GM19238 (cell line): ENCODE measurements around the gene ELF4.

Experiments used
- DNase-seq: peaks from one replicate; pipeline ENCODE4 v3.0.0; 2011; ENCODE audit warnings: low spot score; ENCODE audit not compliant: insufficient read length

The ELF4 gene

DNA sequence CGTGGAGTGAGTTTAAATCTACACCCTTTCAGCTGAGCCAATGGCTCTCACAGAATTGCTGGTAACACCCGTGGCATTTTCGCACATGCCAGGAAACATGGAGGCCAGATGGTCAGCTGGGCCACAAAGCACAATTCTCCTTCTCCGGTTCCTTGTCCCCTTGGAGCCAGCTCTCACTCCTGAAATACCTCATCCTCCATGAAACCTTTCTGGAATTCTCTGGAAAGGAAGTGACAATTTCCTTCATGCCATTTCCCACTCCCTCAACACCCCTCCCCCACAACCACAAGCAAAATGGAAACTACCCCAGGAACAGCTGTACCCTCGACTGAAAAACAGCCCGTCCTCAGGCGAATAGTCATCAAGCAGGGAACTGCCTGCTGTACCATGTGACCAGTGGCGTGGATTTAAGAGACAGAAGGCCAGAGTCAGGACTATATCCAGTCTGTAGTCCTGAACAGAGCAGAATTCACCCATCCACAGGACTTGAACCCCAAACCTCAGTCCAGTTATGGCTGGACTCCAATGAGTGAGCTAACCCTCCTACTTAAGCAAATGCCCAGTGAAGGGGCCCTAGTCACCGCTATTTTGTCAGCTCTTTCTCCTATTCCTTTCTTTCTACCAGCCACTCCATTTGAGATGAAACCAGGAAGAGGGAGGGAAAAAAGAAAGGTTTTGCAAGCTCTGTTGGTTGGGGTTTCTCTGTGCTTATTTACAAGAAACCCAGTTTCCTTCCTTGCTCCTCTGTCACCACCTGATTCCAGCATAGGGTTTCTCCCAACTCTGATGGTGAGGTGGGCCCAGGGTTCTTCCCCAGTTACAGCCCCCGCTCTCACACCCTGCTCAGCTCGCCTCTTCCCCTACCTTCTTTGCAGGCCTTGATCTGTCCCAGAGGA, 24.5 kb downstream of the ELF4 start:
- no peak for DNase-seq

DNA sequence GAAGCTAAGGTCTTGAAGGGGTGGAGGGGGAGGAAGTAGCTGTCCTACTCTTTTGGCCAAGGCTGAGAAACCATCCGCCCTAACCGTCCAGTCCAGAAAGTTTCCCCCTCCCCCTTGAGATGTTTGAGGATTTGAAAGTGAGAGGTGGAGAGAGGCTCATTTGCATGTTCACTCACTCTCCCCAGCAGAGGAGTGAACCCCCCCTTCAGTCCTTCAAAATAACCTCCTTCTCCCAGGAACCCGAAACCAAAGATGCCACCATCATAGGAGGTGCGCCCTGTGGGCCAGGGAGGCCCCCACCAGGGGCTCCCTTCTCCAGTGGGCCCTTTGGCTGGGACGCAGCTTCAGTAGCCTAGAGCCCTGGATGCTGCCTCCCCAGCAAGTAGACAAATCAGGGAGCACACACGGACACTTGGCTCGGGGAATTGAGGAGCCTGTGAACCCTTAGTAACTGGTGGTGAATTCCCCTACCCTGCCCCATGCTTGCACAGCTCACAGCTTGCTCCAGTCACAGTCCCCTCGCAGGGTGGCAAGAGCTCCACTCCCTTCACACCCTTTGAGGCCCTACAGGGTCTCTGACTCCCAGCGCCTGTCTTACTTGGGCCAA, 25.6 kb downstream of the ELF4 start:
- DNase-seq, result no peak

DNA sequence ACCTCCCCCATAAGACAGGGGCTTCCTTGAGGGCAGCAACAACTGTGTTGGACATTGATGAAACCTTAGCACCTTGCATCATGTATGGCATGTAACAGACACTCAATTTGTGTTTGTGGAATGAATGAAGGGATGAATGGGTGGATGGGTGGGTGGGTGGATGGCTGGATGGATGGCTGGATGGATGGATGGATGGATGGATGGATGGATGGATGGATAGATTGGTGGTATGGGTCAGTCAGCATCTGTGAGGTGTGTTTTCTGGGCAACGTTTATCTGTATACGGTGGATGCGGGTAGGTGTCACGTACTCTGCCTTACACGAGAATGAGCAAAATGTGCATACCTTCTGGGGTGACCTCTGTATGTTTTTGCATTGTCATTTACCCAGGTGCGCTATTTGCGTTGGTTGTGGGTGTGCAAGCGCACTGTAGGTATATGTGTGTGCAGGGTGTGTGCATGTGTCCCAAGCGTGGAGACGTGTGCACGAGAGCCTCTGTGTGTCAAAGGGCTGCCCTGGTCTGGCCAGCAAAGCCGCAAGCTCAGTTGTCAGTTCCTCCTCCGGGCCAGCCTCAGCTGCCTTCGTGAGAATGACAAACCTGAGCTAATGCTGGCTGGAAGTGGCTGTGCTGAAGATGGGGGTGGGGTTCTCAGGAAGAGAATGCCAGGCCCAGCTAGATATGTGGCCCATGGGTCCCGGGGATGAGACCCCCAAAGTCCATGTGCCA, 26.5 kb downstream of the ELF4 start:
- DNase-seq, result peak; percentile 32

- DNase-seq, result no peak
Observed at GRCh38 chrX:130083107-130083490, 27.2 kb downstream of the ELF4 start.

DNA sequence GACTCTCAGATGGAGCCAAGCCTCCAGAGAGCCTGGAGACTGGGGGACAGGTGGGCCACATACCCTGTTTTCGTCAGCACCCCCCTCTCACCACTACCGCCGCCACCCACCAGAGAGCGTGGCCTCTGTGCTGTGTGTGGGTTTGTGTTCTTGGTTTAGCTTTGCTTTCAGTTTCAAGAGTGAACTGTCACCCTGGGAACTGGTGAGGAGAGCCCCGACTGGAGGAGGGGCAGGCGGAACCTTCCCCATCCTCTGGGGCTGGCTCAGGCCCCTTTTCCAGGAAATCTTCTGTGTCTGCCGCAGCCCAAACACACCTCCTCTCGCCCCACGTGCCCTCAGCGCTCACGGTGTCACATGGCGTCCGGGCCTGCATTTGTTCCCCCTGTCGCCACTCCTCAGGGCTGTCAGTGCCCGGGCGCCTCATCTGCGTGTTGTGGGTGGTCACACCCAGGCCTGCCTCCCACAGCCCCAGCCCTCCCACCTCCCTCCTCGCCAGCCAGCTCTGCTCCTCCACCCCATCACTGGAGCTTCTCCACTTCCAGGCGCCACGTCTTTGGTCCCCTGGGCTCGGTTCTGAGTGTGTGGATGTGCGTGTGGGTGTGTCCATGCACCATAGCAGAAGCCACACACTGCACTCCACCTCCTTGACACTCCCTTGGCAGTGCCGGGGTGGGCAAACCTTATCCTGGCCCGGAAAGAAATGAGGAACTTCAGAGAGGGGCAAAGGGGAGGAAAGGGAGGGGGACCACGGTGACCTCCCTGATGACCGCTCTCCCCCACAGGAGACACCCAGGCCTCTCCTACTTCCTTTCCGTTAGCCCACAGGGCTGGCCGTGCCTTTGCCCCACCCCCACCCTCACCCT, 27.8 kb downstream of the ELF4 start:
- DNase-seq, result peak; percentile 58

DNA sequence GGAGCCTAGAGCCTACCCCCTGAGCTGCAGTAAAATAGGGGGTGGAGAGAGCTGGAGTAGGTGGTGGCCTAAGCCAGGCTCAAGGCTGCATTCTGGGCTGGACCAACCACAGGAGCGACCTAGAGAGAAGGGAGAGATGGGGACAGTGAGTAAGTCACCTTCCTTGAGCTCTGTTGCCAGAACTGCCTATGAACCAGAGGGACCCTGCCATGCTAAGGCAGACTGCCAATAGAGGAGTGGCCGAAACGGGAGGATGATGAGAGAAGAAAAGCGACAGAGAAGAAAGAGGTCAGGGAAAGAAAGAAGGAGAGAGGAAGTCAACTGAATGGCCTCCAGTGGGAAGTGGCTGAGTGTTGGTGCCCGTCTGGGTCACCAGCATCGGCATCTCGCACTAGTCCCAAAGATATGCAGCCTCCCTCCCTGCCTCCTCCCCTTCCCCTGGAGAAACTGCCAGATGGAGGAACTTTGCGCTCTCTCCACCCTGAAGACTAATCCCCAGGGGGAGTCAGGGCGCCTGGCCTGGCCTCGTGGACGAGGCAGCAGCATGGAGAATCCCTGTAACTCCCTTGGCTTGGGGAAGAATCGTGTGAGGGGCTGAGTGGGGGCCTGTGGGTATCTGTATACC, 28.8 kb downstream of the ELF4 start:
- no peak for DNase-seq

- no peak for DNase-seq
Observed at GRCh38 chrX:130080791-130081367, 29.4 kb downstream of the ELF4 start.

DNA sequence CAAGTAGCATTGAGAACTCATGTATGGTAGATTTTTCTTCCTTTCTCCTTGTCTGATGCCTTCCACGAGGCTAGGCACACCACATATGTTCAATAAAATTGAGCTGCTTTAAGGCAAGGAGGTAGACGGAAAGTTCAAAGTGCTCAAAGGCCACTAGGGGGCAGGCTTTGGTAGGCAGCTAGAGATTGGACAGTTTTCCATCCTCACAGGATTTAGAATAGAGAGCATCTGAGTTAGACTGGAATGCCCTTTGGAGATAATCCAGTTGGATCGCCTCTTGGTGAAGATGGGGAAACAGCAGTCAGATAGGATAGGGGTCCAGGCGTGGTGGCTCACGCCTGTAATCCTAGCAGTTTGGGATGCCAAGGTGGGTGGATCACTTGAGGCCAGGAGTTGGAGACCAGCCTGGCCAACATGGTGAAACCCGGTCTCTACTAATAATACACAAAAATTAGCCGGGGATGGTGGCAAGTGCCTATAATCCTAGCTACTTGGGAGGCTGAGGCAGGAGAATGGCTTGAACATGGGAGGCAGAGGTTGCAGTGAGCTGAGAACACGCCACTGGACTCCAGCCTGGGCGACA, 30.4 kb downstream of the ELF4 start:
- peak; percentile 46 for DNase-seq

DNA sequence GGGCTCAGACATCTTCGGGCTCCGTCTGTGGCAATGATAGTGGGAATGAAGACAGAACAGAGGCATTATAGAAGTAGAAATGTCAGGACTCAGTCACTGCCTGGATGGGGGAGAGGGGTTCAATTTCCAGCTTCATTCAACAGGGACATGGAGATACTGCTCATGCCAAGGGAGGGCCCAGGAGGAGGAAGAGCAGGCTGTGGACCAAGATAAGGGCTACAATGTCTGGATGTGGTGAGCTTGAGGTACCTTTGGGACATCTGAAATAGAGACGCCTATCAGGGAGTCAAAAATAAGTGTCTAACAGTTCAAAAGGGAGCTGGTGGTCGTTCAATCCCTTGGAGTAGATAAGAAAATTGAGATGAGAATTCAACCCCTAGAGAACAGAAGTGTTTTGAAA, 34.5 kb downstream of the ELF4 start:
- no peak for DNase-seq

DNA sequence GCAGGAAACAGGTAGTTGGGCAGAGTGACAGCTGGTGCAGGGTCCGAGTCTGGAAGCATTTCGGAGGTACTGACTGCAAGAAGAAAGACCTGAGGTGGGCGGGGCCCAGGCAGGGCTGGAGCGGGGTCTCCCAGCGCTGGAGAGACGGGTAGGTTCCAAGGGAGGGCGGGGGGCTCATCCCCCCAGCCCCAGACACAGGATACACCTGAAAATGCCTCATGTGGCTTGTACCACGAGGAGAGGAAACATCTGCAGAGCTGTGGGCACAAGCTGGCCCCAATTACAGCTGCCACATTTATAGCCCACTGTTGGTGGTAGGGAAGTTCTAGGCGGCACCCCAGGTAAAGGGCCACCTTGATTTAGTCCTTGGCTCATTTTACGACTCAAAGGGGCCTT, 38.0 kb downstream of the ELF4 start:
- DNase-seq, result no peak

DNA sequence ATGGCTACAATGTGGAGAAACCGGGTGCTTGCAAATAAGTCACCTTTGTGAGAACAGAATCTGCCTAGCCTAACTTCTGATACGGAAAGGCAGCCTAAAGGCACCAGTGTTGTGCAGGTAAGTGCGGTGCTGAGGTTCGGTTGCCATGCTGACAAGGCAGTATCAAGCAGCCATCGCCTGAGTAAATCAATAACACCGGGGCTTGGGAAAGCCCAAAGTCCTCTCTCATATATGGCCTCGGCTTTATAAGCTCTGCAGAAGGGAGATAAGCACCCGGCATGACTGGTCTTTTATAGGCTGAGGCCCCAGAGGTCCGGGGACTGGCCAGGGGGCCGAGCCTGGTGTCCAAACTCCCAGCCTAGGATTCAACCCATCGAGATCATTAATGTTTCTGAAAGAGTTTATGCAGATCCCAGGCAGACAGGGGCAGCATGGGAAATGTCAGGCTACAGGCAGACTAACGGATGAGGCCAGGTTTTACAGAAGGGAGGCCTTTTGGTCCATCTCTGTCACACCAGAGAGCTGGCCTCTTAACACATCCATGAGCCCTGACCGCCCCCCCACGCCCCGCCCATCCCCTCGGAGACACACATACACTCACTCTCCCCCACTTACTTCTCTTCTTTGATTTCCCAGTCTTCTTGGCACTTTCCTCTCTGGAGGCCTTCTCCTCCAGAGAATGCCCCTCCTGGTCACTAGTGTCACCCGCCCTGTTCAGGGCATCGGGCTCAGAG, 38.5 kb downstream of the ELF4 start:
- no peak for DNase-seq

GRCh38 chrX:130066975-130067615, 43.2 kb downstream of the ELF4 start:
- no peak for DNase-seq

GRCh38 chrX:130060122-130061069, 49.9 kb downstream of the ELF4 start:
- peak; percentile 93 for DNase-seq

DNA sequence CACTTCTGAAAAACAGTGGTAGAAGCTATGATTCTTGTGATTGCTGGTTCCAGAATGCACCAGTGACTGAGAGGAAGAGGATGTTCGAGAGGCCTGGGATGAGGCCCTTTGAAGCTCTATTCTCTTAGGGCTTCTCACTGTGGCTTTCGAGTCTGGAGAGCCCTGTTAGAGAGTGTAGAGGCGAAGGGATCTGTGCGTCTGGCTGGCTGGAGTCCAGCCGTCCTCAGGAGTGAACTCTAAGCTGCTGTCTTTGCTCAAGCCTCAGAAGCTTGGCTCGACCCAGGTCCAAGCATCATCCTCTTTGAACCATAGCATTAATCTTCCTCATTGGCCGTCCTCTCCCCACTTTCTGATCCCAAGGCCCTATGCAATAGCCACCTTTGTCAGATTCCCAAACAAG, 51.6 kb downstream of the ELF4 start:
- DNase-seq, result no peak

DNA sequence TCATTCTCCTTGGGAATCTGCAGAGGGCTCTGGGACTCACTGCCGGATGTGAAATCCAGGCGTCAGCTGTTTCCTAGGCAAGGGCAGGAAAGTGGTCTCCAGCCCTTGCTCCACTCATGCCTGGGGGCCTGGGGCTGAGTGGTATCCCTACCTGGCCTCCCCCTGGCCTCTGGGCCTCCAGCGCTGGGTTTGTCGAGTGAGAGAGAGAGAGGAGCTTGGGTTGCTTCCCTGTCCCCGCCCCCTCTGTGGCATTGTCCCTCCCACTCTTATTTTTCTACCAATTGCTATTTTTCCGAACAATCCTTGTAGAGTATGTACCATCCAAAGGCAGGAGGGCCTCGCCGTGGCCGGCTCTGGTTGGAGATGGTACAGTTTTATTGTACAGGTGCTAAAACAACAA, 53.1 kb downstream of the ELF4 start:
- DNase-seq, result no peak

DNA sequence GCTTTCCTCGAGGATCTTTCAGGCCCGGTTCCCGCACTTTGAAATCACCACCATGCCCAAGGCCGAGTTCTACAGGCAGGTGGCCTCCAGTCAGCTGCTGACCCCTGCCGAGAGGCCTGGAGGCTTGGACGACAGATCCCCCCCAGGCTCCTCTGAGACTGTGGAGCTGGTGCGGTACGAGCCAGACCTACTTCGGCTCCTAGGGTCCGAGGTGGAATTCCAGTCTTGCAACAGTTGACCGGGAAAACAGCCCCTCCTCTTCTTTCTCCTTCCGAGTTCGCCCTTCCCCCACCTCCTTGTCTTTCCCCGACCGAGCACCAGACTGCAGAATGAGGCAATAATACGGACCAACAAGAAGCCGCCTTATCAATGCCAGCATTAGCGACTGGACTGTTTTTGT, 54.4 kb downstream of the ELF4 start:
- DNase-seq, result no peak

- DNase-seq, result no peak
Observed at GRCh38 chrX:130055103-130055502, 55.2 kb downstream of the ELF4 start.

GRCh38 chrX:130053236-130053635, 57.1 kb downstream of the ELF4 start:
- DNase-seq, result no peak
